Caco-2 (cell line): ENCODE data around the gene RGS13. TPM values are rescaled to one million over a fixed set of nuclear protein-coding genes. Genes with fewer than 3 reads are reported as not detected.

ENCODE experiments used
- BruUV-seq: library from RNA; stranded (reverse); fragments of 400-500 nt; replicated peaks from 2 replicates; lab custom pipeline; 2021; lab: Mats Ljungman, UMichigan
- CTCF ChIA-PET: fragments of 300-600 bp; sonication (Branson Sonifier 250); formaldehyde crosslinking; loops from one replicate; lab custom pipeline; 2022; ENCODE audit warnings: antibody characterized with exemption; lab: Charles Lee
- POLR2A ChIA-PET: fragments of 300-600 bp; sonication (Branson Sonifier 250); formaldehyde crosslinking; loops from one replicate; lab custom pipeline; 2022; ENCODE audit warnings: antibody characterized with exemption; lab: Charles Lee
- DNase-seq, 2 experiments: peaks; one replicate each; pipeline versions ENCODE4 v3.0.0 to v3.0.0-alpha.2; 2020 to 2022
- H3K27me3 ChIP-seq: replicated peaks from 2 replicates; pipeline ENCODE4 v1.6.0; 2011; ENCODE audit warnings: low read length; ENCODE audit not compliant: control insufficient read depth, insufficient read depth
- H3K36me3 ChIP-seq: 2 replicates; pipeline ENCODE4 v1.5.1; 2011; ENCODE audit warnings: low read length; ENCODE audit not compliant: control insufficient read depth, insufficient read depth
- H3K4me1 ChIP-seq: fragments of 250-450 bp; sonication (Bioruptor Pico); 2 replicates; pipeline ENCODE4 v1.5.1; 2020; ENCODE audit warnings: mild to moderate bottlenecking
- H3K4me3 ChIP-seq: 2 replicates; pipeline ENCODE4 v1.5.1; 2011; ENCODE audit warnings: low read depth, mild to moderate bottlenecking, control low read depth, low read length
- H3K9me3 ChIP-seq: fragments of 250-450 bp; sonication (Bioruptor Pico); 2 replicates; pipeline ENCODE4 v1.5.1; 2020; ENCODE audit warnings: mild to moderate bottlenecking, moderate library complexity
- H3K27ac Mint-ChIP-seq: one replicate; pipeline ENCODE4 v1.8.0; 2022; ENCODE audit warnings: mixed read lengths; ENCODE audit not compliant: unreplicated experiment
- H3K27me3 Mint-ChIP-seq: one replicate; pipeline ENCODE4 v1.8.0; 2022; ENCODE audit warnings: mixed read lengths; ENCODE audit not compliant: insufficient read depth, unreplicated experiment
- H3K36me3 Mint-ChIP-seq: one replicate; pipeline ENCODE4 v1.8.0; 2022; ENCODE audit warnings: mild to moderate bottlenecking, mixed read lengths; ENCODE audit not compliant: insufficient read depth, unreplicated experiment
- H3K4me1 Mint-ChIP-seq: one replicate; pipeline ENCODE4 v1.8.0; 2022; ENCODE audit warnings: low read depth, mixed read lengths; ENCODE audit not compliant: unreplicated experiment
- H3K4me3 Mint-ChIP-seq: one replicate; pipeline ENCODE4 v1.8.0; 2022; ENCODE audit warnings: mild to moderate bottlenecking, moderate library complexity, mixed read lengths; ENCODE audit not compliant: unreplicated experiment
- H3K9me3 Mint-ChIP-seq: one replicate; pipeline ENCODE4 v1.8.0; 2022; ENCODE audit warnings: mixed read lengths; ENCODE audit not compliant: unreplicated experiment
- CTCF ChIP-seq, 2 experiments: fragments of 200-600 bp in 1 of 2; IDR thresholded peaks; 1 replicate in 1 of 2; 2 replicates in 1 of 2; pipeline versions ENCODE4 v1.5.1 to v1.8.0; 2011 to 2022; ENCODE audit warnings: antibody characterized with exemption in 1 of 2, control low read depth in 1 of 2, inconsistent platforms in 1 of 2, low read depth in 1 of 2, low read length in 1 of 2, mild to moderate bottlenecking in 1 of 2, moderate library complexity in 1 of 2; ENCODE audit not compliant: insufficient read depth in 1 of 2, severe bottlenecking in 1 of 2, unreplicated experiment in 1 of 2
- intact Hi-C: fragments of 100-400 bp; cut with micrococcal nuclease; formaldehyde crosslinking; loops from one replicate; pipeline ENCODE4 v1.10.0; 2022; ENCODE audit not compliant: unreplicated experiment
- total RNA-seq: library from RNA; stranded (reverse); gene quantifications from 2 replicates; pipeline ENCODE4 v1.2.3, GENCODE V29; 2022

The RGS13 gene
- total RNA-seq, 1 experiment from 2014 or later, result not detected

- Mint-ChIP-seq H3K9me3 (no peaks in the 10 kb centered on the region), H3K4me1 (no peaks in the 10 kb centered on the region), H3K36me3 (no peaks in the 10 kb centered on the region), H3K4me3 (no peak overlapping the region), H3K27me3 (no peaks in the 10 kb centered on the region), H3K27ac (no peak overlapping the region)
- no peak for TF ChIP-seq CTCF (IDR thresholded peaks at IDR 0.05; ENCODE audit: insufficient read depth in 1 of 2, low read depth in 1 of 2, low read length in 1 of 2, severe bottlenecking in 1 of 2, unreplicated experiment in 1 of 2)
- Histone ChIP-seq H3K4me3 (no peak overlapping the region), H3K9me3 (no peaks in the 10 kb centered on the region), H3K27me3 (no peaks in the 10 kb centered on the region), H3K36me3 (no peaks in the 10 kb centered on the region), H3K4me1 (no peaks in the 10 kb centered on the region)
- DNase-seq, result no peak
- CTCF ChIA-PET, result no interaction called here
- intact Hi-C loops, result no loop called here
- POLR2A ChIA-PET, result no interaction called here
- no TSS peak for BruUV-seq
Observed at GRCh38 chr1:192620071-192620635, 15.8 kb upstream of the RGS13 start.

DNA sequence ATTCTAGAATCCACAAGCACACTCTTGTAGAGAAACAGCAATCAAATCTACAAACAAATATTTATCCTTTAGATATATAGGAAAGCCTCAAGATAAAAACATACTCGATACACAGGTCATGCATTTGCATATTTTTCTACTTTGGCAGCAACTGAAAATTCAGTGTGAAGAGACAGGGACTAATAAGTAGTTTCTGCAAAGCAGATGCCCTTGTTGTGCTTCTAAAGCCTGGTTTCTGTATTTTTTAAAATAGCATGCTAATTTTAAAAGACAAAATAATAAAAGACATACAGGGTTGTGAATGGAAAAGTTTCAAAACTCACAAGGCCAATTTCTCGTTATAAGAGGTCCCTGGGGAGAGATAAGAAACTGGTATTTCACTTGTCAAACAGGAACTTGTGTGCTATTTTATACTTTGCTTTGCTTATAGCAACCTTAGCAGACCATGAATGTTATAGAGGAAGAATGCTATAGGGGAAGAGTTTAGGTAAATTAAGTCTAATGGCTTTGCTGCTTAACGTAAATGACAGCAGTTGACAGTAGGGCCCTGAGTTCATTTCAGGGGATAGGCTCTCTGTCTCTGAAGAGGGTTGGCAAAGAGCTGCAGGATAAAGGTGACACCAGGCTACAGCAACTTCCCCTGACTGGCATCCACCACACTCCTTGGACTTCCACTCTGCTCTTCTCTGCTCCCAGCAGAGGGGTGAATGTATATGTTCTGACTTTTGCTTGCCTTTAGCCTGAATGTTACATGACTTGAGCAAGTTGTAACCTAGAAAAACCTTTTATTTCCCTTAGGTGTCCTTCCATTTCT lies 9.4 kb upstream of the RGS13 start:
- TF ChIP-seq CTCF (IDR thresholded peaks at IDR 0.05; ENCODE audit: insufficient read depth in 1 of 2, low read depth in 1 of 2, low read length in 1 of 2, severe bottlenecking in 1 of 2, unreplicated experiment in 1 of 2), result no peak
- Mint-ChIP-seq H3K27me3 (no peaks in the 10 kb centered on the region), H3K9me3 (no peaks in the 10 kb centered on the region), H3K4me3 (no peak overlapping the region), H3K27ac (no peak overlapping the region), H3K4me1 (no peaks in the 10 kb centered on the region), H3K36me3 (no peaks in the 10 kb centered on the region)
- no peaks in the 10 kb centered on the region for H3K27me3 ChIP-seq
- no TSS peak for BruUV-seq
- no peak for DNase-seq
- H3K36me3 ChIP-seq, result no peaks in the 10 kb centered on the region
- intact Hi-C loops, result no loop called here
- ChIA-PET POLR2A (no interaction called here), CTCF (no interaction called here)
- H3K4me3 ChIP-seq, result no peak overlapping the region
- peaks cover 15% of the 10 kb centered on the region for H3K4me1 ChIP-seq
- H3K9me3 ChIP-seq, result no peaks in the 10 kb centered on the region

DNA sequence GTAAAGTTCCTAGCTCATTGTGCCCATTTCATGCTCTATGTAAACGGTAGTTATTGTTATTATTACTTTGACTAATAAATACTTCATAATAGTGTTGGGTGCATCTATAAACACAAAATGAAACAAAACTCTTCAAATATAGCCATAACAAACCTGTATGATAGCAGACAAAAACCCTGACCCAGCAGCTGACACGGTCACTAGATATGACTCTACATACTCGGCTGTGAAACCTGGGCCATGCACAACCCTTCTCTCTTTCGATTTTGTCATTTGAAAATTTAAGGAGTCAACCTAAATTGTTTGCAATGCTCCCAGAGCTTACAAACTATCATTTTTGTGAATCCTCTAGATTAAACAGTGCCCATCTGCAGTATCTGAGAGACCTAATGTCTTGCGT lies 8.0 kb upstream of the RGS13 start:
- CTCF ChIA-PET, result no interaction called here
- Mint-ChIP-seq H3K27me3 (no peaks in the 10 kb centered on the region), H3K36me3 (no peaks in the 10 kb centered on the region), H3K4me3 (no peak overlapping the region), H3K27ac (no peak overlapping the region), H3K9me3 (no peaks in the 10 kb centered on the region), H3K4me1 (no peaks in the 10 kb centered on the region)
- H3K27me3 ChIP-seq, result no peaks in the 10 kb centered on the region
- H3K4me3 ChIP-seq, result no peak overlapping the region
- no peak for DNase-seq
- no peak for TF ChIP-seq CTCF (IDR thresholded peaks at IDR 0.05; ENCODE audit: insufficient read depth in 1 of 2, low read depth in 1 of 2, low read length in 1 of 2, severe bottlenecking in 1 of 2, unreplicated experiment in 1 of 2)
- intact Hi-C loops, result no loop called here
- H3K9me3 ChIP-seq, result no peaks in the 10 kb centered on the region
- POLR2A ChIA-PET, result no interaction called here
- no TSS peak for BruUV-seq
- H3K36me3 ChIP-seq, result no peaks in the 10 kb centered on the region
- H3K4me1 ChIP-seq, result peaks cover 27% of the 10 kb centered on the region
